ENCODE data around the gene ANAPC13. TPM values are rescaled to one million over a fixed set of nuclear protein-coding genes. Genes with fewer than 3 reads are reported as not detected.

ANAPC13 gene
- total RNA-seq, 1 donor from 2014 or later, result 50.9 TPM

- no peak for DNase-seq (ENCODE audit: low spot score)
These were observed 32.2 kb downstream of the ANAPC13 start for GRCh38 chr3:134453631-134454030.

DNA sequence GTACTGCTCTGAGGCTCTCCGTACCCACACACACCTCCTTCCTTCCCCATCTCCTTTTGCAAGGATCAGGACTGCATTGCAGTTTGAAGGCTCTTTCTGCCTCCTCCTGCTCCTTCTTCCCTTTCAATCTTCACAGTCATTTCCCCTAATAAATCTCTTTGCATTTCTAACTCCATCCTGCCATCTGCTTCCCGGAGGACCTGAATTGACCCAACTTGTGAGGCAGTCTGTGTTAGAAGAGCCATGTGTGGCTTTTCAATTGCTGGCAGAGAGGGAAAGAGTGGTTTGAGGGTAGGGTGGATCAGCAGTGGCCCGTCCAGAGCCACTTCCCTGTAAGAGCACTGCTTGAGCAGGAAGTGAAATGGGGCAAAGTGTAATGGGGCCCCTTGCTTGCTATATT is 35.8 kb downstream of the ANAPC13 start:
- no peak for DNase-seq (ENCODE audit: low spot score)

- DNase-seq (ENCODE audit: low spot score), result no peak
These were observed 36.5 kb downstream of the ANAPC13 start for GRCh38 chr3:134449277-134449676.

DNA sequence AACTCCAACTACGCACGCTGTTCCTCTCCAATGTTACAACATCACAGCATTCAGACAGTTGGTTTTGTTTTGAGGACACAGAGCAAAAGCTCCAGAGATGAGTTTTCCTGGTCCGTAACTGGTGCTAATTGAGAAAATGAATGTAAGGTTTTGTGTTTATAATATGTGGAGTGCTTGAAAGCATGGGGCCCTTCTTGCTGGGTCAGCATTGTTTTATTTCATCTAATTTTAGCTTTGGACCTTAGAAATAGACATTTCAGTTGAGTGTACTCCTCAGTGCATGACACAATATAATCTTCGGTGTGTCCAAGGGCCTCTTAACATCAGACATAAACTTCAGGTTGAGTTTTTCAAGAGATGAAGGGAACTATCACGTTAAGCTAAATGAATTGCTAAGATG is 37.1 kb downstream of the ANAPC13 start:
- DNase-seq (ENCODE audit: low spot score), result no peak

GRCh38 chr3:134447351-134447750 is 38.4 kb downstream of the ANAPC13 start:
- no peak for DNase-seq (ENCODE audit: low spot score)

DNA sequence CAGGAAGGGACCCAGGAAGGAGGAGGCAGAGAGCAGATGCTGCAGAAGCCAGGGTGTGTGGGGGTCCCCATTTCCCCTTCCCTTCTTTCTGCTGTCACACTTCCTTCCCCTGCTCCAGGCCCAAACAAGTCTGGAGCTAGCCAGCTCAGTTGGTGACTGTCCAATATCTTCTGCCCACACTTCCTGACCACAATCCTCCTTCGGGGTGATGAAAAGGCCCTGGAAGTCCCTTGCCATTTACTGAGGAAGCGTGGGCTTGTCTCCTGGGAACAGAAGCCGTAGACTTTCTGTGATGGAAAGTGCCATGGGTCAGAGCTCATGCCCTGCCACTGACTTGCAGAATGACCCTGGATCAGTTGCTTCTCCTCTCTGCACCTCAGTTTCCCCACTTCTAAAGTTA is 39.0 kb downstream of the ANAPC13 start:
- no peak for DNase-seq (ENCODE audit: low spot score)

- DNase-seq (ENCODE audit: low spot score), result no peak
These were observed 40.1 kb downstream of the ANAPC13 start for GRCh38 chr3:134445636-134446035.

- no peak for DNase-seq (ENCODE audit: low spot score)
These were observed 40.7 kb downstream of the ANAPC13 start for GRCh38 chr3:134445095-134445494.

DNA sequence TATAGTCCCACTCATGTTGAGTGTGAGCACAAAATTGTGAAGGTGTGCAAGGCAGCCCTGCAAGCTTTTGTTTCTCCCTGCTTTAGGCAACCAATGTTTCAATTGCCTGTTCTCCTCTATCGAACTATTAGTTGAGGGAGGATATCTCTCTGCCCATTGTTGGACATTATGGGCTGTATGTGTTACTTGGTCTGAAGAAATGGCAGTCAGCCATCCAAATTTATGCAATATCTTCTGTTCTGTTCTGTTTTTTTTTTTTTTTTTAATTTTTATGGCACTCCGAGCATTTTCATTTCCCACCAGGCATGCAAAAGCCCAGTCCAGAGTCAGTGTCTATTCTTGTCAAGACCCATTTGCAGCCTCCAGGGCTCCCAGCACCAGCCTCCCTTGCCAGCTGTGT is 44.0 kb downstream of the ANAPC13 start:
- DNase-seq (ENCODE audit: low spot score), result no peak

DNA sequence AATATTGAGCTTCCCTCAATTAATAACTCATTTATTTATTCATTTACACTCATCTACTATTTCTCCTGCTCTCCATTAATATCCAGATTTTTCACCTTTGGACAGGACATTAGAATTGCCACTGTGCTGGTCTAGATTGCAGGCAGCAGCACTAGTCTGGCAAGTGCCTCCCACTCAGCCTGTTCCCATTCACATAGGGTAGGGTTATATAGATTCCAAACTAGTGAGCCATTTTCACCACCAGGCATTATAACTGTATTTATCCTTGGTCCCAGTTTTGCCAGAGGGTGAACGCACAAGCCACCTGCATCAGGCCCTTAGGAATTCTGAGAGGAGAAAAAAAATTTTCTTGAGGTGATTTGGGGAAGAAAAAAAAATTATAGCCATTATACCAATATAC is 44.5 kb downstream of the ANAPC13 start:
- no peak for DNase-seq (ENCODE audit: low spot score)

DNA sequence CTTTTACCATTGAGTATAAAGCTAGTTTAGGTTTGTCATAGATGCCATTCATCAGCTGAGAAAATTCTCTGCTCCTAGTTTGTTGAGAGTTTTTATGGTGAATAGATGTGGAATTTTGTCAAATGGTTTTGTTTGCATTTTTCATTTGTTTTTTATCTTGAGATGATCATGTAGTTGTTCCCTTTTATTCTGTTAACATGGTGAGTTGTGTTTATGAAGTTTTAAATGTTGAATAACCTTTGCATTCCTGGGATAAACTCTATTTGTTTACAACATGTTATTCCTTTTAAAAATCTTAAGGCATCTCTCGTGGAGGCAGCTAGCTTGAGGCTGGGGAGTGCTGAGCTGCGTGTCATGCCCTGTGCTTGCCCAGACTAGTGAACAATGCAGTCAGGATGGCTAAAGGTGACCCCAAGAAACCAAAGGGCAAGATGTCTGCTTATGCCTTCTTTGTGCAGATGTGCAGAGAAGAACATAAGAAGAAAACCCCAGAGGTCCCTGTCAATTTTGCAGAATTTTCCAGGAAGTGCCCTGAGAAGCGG is 48.5 kb downstream of the ANAPC13 start:
- DNase-seq (ENCODE audit: low spot score), result no peak

- DNase-seq (ENCODE audit: low spot score), result no peak
These were observed 53.5 kb downstream of the ANAPC13 start for GRCh38 chr3:134432236-134432635.

- no peak for DNase-seq (ENCODE audit: low spot score)
These were observed 54.8 kb downstream of the ANAPC13 start for GRCh38 chr3:134430950-134431445.

- DNase-seq (ENCODE audit: low spot score), result no peak
These were observed 55.6 kb downstream of the ANAPC13 start for GRCh38 chr3:134430174-134430573.

DNA sequence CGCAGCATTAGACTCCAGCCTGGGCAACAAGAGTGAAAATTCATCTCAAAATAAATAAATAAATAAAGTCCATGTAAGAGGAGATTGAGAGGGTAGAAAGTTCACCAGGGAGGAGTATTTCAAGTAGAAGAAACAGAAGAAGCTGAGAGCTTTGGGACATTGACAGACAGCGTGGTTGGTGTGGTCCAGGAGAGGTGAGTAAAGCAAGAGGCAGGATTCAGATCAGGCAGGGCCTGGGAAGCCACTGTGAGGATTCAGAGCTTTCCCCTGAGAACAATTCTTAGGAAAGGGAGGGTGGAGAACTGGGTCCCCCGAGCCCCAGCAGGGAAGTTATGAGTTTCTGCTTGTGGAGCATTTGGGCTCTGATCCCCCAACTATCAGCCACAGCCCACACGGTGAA is 57.4 kb downstream of the ANAPC13 start:
- no peak for DNase-seq (ENCODE audit: low spot score)

Other genes with a start within 250 kb of the ANAPC13 start
- gene RYK, start 235.1 kb downstream of the ANAPC13 start, total RNA-seq, result 78.4 TPM
- 76.2 TPM for gene AMOTL2, start 111.5 kb downstream of the ANAPC13 start, total RNA-seq
- gene CEP63, start 72 bp upstream of the ANAPC13 start, total RNA-seq, result 37.6 TPM
- 2.0 TPM for gene KY, start 165.0 kb upstream of the ANAPC13 start, total RNA-seq

Measured in ureter (tissue), 1 donor.